HG03469 (cell line): ENCODE measurements around the gene LRRC25.
"Not testable (repeated sequence)": the region's sequence is repeated elsewhere in the genome, so short reads cannot be mapped to it uniquely, and the experiment has no call there.

Experiments used
- ATAC-seq: cut with Tn5 transposase; IDR thresholded peaks from one replicate; pipeline ENCODE4 v1.9.1; 2021; ENCODE audit warnings: mild to moderate bottlenecking, moderate library complexity, moderate number of reproducible peaks; ENCODE audit not compliant: unreplicated experiment

LRRC25 gene

GRCh38 chr19:18350490-18350889 lies 46.9 kb downstream of the LRRC25 start:
- ATAC-seq, result no peak

GRCh38 chr19:18349524-18350128 lies 47.8 kb downstream of the LRRC25 start:
- ATAC-seq, result no peak

GRCh38 chr19:18348818-18349339 lies 48.5 kb downstream of the LRRC25 start:
- ATAC-seq, result not testable (repeated sequence)

- ATAC-seq, result no peak
Observed at GRCh38 chr19:18348171-18348570, 49.3 kb downstream of the LRRC25 start.

GRCh38 chr19:18346091-18346490 lies 51.3 kb downstream of the LRRC25 start:
- ATAC-seq, result no peak

- ATAC-seq, result no peak
Observed at GRCh38 chr19:18345296-18345695, 52.1 kb downstream of the LRRC25 start.

- no peak for ATAC-seq
Observed at GRCh38 chr19:18344582-18344950, 52.9 kb downstream of the LRRC25 start.

GRCh38 chr19:18342090-18342632 lies 55.3 kb downstream of the LRRC25 start:
- no peak for ATAC-seq
